ENCODE measurements around the gene APOD.

APOD gene

GRCh38 chr3:195522254-195523023 is 61.3 kb downstream of the APOD start:
- no peak for DNase-seq
